HG03520 (cell line): Measurements from ENCODE around the gene MARCHF7.
"Not testable (repeated sequence)": the region's sequence is repeated elsewhere in the genome, so short reads cannot be mapped to it uniquely, and the experiment has no call there.

Experiments used
- ATAC-seq: cut with Tn5 transposase; IDR thresholded peaks from one replicate; pipeline ENCODE4 v1.9.1; 2021; ENCODE audit warnings: mild to moderate bottlenecking, moderate library complexity; ENCODE audit not compliant: unreplicated experiment

MARCHF7 gene

DNA sequence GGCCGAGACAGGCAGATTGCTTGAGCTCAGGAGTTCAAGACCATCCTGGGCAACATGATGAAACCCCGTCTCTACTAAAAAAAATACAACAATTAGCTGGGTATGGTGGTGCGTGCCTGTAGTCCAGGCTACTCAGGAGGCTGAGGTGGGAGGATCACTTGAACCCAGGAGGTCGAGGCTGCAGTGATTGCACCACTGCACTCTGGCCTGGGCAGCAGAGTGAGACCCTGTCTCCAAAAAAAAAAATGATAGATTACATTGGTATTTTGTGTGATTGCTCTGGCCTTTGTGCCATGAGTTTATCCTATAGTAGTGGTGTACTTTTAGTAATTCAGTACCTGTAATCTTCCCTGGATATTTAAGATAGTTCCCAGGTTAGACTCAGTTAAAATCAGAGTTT, 4.1 kb downstream of the MARCHF7 start:
- not testable (repeated sequence) for ATAC-seq

DNA sequence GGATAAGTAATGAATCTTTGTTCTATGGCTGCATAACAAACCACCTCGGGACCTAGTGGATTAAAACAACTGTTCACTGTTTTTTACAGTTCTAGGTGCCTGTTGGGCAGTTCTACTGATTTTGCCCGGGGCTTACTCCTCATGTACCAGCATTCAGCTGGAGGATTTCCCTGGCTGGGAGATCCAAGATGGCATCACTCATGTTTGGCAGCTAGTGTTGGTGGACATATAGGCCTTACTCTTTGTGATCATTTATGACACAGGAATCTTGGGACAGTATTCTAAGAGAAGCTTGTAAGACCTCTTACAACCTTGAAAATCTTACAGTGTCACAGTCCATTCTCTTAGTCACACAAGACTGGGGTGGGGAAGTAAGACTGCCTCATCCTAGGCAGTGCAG, 4.6 kb downstream of the MARCHF7 start:
- no peak for ATAC-seq

DNA sequence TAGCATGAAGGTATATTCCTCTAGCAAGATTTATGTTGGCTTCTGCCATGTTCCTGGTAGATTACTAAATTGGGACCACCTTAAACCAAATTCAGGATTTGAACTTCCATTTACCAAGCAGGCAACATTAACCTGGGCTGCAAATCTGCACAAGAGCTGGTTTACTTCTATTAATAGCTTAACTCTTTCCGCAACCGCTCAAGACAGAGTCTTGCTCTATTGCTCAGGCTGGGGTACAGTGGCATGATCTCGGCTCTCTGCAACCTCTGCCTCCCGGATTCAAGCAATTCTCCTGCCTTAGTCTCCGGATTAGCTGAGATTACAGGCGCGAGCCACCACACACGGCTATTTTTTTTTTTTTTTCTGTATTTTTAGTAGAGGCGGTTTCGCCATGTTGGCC, 8.4 kb downstream of the MARCHF7 start:
- no peak for ATAC-seq

DNA sequence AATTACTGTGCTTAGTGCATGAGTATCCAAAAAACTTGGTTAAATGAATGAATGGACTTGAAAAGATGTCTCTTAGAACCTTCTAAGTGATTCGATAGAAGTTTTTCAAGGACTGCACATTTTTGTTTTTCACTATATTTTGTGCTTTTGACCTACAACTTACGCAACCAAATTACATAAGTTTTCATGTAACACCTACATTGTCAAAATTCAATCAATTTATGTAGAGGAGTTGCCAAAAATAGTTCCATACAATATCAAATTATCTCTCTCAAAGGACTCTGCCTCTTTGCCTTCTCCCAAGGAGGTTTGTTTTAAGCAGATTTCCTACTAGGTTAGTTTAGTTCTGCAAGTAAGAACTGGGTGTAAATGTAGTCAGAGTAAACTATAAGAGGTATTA, 10.3 kb downstream of the MARCHF7 start:
- no peak for ATAC-seq

DNA sequence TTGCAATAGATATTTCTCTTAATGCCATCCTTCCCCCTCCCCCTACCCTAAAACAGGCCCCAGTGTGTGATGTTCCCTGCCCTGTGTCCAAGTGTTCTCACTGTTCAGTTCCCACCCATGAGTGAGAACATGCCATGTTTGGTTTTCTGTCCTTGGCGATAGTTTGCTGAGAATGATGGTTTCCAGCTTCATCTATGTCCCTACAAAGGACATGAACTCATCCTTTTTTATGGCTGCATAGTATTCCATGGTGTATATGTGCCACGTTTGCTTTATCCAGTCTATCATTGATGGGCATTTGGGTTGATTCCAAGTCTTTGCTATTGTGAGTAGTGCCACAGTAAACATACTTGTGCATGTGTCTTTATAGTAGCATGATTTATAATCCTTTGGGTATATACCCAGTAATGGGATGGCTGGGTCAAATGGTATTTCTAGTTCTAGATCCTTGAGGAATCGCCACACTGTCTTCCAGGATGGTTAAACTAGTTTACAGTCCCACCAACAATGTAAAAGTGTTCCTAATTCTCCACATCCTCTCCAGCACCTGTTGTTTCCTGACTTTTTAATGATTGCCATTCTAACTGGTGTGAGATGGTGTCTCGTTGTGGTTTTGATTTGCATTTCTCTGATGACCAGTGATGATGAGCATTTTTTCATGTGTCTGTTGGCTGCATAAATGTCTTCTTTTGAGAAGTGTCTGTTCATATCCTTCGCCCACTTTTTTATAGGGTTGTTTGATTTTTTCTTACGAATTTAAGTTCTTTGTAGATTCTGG, 12.7 kb downstream of the MARCHF7 start:
- not testable (repeated sequence) for ATAC-seq

DNA sequence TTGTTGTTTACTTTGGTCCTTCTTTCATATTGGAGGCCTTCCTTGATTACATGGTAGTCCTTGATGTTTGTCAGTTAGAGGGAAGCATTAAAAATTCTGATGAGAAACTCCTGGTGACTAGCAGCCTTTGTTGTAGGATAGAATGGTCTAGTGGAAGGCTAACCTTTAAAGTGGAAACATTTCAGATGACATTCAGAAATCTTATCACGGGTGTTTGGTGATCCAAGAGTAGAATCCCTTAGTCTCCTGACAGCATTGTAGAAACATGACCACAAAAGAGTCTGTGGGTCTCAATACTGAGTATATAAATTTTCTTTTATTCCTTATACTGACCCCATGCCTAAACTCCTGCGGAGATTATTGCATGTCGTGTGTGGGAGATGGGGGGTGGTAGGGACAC, 13.4 kb downstream of the MARCHF7 start:
- ATAC-seq: no peak

DNA sequence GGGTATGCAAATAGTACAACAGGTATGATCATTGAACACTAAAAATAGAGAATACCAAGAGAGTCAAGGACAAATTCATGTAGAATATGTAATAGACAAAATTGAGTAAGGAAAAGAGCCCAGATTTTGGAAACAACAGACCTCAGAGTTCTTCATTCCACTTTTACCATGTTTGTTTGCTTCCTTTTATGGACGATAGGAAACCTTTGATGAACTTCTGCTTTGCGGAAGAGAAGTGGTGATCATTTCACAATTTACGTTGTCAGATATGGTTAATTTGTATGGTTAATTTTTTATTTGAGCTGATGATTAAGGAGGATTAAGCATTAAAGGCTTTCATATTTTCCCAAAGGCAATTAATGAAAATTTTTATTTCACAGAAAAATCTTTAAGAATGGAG, 16.3 kb downstream of the MARCHF7 start:
- no peak for ATAC-seq

DNA sequence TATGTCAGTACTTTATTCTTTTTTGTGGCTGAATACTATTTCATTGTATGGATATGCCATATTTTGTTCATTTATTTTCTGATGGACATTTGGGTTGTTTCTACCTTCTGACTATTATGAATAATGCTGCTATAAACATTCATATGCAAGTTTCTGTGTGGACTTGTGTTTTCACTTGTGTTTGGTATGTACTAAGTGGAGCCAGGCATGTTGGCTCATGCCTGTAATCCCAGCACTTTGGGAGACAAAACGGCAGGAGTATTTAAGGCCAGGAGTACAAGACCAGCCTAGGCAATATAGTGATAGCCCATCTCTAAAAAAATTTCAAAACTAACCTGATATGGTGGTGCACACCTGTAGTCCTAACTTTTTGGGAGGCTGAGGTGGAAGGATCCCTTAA, 23.3 kb downstream of the MARCHF7 start:
- ATAC-seq: no peak

DNA sequence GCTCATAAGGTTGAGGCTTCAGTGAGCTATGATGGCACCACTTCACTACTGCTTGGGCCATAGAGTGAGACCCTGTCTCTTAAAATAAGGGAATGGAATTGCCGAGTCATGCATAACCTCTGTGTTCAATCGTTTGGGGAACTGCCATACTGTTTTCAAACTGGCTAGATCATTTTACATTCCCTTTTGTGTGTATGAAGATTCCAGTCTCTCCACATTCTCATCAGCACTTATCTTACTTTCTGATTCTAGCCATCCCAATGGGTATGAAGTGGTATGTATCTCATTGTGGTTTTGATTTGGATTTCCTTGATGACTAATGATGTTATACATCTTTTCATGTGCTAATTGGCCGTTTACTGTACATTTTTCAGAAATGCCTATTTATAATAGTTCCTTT, 23.7 kb downstream of the MARCHF7 start:
- ATAC-seq: no peak

DNA sequence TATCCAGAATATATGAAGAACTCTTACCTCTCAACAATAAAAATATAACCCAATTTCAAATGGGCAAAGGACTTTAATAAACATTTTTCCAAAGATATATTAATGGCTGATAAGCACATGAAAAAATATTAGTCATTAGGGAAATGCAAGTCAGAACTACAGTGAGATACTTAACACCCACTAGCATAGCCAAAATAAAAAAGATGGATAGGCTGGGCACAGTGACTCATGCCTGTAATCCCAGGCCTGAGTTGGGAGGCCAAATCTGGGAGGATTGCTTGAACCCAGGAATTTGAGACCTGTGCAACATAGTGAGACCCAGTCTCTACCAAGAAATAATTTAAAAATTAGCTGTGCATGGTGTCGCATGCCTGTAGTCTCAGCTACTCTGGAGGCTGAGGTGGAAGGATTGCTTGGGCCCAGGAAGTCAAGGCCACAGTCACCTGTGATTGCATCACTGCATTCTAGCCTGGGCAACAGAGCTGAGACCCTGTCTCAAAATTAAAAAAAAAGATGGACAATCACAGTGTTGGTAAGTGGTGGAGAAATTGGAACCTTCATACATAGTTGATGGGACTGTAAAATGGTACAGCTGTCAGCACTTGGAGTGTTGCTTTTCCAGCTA, 25.1 kb downstream of the MARCHF7 start:
- no peak for ATAC-seq

DNA sequence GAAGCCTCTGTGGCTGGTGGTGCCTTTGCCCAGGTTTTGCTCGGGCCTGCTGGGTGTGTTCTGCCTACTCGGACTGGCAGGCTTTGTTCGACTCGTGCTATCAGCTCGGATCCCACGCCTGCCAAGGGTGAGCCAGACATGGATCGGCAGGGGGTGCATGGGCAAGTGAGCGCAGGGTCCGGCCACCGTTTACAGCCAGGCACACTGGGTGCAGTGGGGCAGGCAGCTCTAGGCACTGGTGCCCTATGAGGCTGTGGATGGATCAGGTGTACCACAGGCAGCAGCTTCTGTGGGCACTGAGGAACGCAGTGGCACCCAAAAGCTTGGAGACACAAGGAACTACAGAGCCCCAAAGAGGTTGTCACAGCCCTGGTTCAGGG, 25.6 kb downstream of the MARCHF7 start:
- no peak for ATAC-seq

DNA sequence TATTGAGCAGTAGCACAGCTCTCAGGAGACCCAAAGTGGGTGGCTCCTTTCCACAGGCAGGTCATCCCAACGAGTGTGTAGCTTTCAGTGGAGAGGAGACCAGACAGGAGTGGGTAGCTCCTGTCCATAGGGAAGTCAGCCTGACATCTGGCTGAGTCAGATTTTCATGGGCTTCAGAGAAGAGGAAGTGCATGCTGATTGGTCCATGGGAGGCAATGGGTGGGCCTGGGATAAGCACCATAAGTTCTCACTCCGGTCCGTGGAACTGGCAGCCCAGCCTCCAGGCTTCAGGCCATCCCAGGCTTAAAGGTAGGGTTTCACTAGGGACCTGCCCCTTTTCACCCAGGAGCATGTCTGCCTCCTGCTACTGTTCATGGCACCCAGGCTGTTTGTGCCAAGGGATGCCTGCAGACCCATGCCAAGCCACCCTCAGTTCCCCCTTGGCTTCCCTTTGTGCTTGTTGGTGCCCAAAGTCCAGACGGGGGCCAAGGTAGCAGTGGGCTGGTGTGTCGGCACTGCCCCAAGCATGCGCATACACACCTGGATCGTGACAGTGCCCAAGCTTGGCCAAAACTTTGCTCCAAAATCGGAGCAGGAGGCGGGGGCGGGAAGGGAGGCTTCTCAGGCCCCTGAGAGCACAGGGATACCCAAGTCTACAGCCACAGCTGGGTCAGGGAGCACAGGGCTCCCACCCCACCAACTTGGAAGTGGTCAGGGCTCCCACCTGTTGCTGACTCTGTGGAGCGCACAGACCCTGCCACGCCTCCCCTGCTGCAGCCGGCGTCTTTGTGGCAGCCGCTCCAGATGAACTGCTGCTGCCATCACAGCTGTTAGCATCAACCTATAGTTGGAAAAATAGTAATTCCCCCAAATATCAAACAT, 26.4 kb downstream of the MARCHF7 start:
- ATAC-seq: no peak

DNA sequence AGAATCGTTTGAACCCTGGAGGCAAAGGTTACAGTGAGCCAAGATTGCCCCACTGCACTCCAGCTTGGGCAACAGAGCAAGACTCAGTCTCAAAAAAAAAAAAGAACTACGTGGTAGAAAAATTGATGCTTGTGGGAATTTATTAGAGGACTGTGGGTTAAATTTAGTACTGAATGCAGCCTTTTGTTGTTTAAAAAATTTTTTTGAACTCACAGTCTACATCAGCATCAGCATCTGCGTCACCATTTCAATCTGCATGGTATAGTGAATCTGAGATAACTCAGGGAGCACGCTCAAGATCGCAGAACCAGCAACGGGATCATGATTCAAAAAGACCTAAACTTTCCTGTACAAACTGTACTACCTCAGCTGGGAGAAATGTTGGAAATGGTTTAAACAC, 30.5 kb downstream of the MARCHF7 start:
- no peak for ATAC-seq

DNA sequence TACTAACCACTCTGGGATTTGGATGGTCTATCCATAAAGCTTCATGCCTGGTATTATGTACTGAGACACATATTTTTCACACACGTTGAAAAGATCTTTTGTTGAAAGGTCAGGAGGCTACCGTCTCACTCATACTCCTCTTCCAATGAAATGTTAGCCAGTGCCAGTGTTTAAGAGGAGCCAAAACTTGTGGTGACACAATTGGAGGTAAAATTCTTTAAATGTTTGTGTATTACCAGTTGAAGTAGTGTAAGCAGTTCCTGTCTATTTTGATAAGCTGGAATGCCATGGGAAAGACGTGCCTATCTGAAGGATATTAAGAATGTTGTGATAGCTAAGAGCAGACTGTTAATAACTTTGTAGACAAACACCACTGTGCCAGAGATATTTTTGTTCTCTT, 32.1 kb downstream of the MARCHF7 start:
- no peak for ATAC-seq

DNA sequence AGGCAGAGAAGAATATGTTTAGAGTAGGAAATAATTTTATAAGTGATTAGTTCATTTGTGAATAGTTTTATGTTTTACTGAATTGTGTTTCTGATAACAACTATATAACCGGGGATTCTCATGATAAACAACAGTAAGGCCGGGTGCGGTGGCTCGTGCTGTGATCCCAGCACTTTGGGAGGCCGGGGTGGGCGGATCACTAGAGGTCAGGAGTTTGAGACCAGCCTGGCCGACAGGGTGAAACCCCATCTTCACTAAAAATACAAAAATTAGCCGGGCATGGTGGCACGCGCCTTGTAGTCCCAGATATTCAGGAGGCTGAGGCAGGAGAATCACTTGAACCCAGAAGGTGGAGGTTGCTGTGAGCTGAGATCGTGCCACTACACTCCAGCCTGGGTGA, 32.9 kb downstream of the MARCHF7 start:
- ATAC-seq: not testable (repeated sequence)

DNA sequence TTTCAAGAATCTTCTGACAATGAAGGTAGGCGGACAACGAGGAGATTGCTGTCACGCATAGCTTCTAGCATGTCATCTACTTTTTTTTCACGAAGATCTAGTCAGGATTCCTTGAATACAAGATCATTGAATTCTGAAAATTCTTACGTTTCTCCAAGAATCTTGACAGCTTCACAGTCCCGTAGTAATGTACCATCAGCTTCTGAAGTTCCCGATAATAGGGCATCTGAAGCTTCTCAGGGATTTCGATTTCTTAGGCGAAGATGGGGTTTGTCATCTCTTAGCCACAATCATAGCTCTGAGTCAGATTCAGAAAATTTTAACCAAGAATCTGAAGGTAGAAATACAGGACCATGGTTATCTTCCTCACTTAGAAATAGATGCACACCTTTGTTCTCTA, 35.8 kb downstream of the MARCHF7 start:
- no peak for ATAC-seq

DNA sequence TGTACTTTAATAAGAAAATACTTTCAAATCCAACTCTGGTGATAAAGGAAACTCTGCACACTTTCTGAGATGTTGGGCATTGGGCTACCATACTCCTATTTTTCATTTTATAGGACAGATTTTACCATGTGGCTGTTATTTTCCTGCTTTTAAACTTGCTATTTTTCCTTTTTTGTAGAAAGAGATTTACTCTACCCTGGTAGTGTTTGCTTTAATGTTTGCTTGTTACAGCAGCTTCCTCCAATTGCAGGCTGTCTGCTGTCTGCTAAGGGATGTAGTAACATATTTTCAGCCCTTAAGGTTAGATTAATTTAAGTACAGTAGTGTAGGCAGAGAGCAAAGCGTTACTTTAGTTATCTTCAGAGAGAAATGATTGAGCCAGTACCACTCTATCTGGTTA, 38.6 kb downstream of the MARCHF7 start:
- no peak for ATAC-seq

DNA sequence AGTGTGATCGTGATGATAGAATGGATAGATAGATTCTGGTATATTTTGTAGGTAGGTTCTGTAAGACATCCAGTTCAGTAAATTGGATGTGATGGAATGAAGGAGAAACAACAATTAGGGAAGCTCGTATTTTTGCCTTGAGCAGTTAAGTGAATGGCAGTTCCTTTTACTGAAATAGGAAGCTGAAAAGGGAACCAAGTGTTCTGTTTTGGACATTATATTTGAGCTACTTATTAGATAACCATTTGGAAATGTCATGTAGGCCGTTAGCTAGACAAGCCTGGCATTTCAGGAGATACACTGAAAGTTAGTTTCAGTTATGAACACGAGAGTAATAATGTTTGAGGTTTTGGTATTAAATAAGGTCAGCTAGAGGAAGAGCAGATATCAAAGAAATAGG, 41.5 kb downstream of the MARCHF7 start:
- ATAC-seq: no peak

DNA sequence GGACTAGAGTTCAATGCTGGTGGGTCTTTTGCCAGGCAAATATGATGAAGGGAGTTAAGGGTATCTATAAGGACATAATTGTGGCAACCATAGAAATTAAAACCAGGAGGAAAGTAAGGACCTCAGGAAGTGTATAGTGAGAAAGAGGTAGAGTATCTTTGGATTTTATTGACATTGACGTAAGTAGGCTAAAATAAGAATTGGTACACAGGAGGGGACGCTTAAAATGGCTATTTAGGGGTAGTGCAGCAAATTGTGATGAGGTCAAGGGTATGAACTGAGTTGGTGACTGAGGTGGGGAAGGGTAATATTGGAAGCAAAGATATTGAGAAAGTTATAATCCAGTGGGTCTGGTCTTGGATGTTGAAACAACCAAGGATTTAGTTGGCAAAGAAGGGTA, 42.7 kb downstream of the MARCHF7 start:
- ATAC-seq: no peak

DNA sequence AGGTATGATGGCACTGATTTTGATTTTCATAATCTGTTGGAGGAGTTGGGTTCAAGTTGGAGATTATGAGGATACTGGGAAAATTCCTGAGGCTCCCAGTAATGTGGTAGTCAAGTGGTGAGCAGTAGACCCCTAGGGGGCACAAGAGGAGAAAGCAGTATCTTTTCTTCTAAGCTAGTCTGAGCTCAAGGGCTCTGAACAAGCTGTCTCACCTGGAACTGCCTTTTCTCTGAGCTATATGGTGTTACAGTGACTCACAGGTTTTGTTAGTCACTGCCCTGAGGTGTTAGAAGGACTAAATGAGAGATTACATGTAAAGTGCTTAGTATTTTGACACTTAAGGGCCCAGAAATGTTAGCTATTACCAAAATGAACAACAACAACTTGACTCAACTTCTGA, 43.5 kb downstream of the MARCHF7 start:
- no peak for ATAC-seq

DNA sequence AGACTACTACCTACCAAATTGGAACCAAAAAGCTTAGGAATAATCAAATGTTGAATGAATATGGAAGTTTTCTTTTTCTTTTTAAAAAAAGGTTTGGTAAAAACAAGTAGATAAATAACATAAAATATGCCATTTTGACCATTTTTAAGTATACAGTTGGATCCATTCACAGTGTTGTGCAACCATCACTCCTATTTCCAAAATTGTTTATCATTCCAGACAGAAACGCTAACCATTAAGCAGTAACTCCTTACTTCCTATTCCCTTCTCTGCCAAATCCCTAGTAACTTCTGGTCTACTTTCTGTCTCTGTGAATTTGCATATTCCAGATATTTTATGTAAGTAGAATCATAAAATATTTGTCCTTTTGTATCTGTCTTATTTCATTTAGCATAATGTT, 45.9 kb downstream of the MARCHF7 start:
- no peak for ATAC-seq

DNA sequence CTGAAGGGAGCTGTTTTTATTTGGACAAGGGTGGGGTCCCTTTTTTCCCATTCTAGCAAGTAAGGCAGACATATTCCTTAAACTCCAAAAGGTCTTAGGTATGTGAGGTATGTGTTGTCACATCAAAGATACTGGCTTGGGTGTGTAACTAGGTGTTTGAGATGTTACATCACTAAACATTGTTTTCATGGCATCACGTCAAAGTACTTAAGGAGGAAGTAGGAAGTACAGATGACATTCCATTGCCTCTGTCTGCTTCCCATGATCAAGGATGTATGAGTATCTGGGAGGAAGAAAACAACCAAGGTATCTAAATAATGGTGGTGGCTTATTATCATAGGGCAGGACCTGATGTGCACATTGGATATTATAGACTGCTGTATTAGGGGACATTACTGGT, 46.4 kb downstream of the MARCHF7 start:
- ATAC-seq: no peak
